Measurements from ENCODE around the gene IL3. TPM values are rescaled to one million over a fixed set of nuclear protein-coding genes. Genes with fewer than 3 reads are reported as not detected.

IL3 gene
- total and polyA plus RNA-seq, 2 experiments from 2014 or later: 0.37 TPM; not detected in 1

DNA sequence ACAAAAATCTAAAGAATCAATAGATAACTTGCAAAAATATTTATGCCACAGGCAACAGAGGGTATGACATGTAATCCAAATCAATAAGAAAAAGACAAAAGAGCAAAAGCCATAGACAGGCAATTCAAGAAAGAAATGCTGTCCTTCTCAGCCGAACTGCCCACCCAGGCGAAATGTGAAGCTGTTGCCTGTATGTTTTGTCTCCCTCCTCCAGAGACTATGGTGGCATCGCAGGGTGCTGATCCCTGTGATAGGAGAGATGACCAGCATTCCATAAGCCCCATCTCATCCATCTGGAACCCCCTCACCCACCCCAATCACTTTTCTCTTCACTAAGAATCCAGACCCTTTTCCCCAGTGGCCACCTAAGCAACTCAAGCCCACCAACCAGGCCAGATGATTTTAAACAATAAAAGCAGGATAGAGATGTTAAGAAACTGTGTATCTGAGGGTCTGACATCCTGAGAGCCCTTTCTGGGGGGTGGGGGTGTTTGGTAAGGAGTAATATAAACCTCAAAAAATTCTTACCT, 43.7 kb upstream of the IL3 start:
- WGBS (ENCODE audit: low lambda C conversion rate, missing lambda C conversion rate): 86% methylated on average over 3 of the region's 3 CpGs
- TF ChIP-seq EZH2 (IDR thresholded peaks at IDR 0.05; ENCODE audit: borderline replicate concordance): no peak
- no peak for TF ChIP-seq EZH2phosphoT487 (IDR thresholded peaks at IDR 0.05; ENCODE audit: low read depth, severe bottlenecking, unreplicated experiment)
- Histone ChIP-seq H3K4me2 (no peak overlapping the region), H3K4me3 (no peak overlapping the region), H3K9me2 (replicated peaks; ENCODE audit: insufficient read depth) (no peaks in the 10 kb centered on the region), H3K27ac (no peak overlapping the region), H3K9me3 (ENCODE audit: low read depth) (no peaks in the 10 kb centered on the region), H3K36me3 (replicated peaks; ENCODE audit: insufficient read depth, low read depth) (no peaks in the 10 kb centered on the region), H3K79me2 (no peaks in the 10 kb centered on the region), H3K4me1 (ENCODE audit: insufficient read depth) (no peaks in the 10 kb centered on the region), H3K27me3 (peaks cover 62% of the 10 kb centered on the region), H2AFZ (no peak overlapping the region), H4K20me1 (ENCODE audit: insufficient read depth, poor library complexity, severe bottlenecking) (no peaks in the 10 kb centered on the region)
- no peak for DNase-seq (ENCODE audit: low spot score)

DNA sequence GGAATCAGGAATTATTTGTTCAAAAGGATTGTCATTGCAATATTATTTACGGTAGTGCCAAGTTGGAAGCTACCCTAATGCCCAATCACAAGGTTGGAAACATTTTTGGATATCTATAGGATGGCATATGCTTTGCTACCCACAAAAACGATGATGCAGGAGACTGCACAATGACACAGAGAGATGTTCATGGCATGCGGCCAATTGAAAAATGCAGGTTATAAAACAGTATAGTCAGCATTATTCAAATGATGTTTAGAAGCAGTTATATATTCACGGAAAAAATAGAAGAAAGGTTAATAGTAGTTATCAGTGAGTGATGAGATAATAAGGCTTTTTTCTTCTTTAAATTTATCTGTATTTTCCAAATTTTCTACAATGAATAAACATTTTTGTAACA, 43.1 kb upstream of the IL3 start:
- H3K27ac ChIP-seq: no peak overlapping the region
- H3K36me3 ChIP-seq (replicated peaks; ENCODE audit: insufficient read depth, low read depth): no peaks in the 10 kb centered on the region
- H3K27me3 ChIP-seq: peaks cover 57% of the 10 kb centered on the region
- no peaks in the 10 kb centered on the region for H3K4me1 ChIP-seq (ENCODE audit: insufficient read depth)
- H3K4me3 ChIP-seq: no peak overlapping the region
- no peaks in the 10 kb centered on the region for H3K79me2 ChIP-seq
- no peak overlapping the region for H3K4me2 ChIP-seq
- no peaks in the 10 kb centered on the region for H3K9me3 ChIP-seq (ENCODE audit: low read depth)
- TF ChIP-seq, protein P1, sequence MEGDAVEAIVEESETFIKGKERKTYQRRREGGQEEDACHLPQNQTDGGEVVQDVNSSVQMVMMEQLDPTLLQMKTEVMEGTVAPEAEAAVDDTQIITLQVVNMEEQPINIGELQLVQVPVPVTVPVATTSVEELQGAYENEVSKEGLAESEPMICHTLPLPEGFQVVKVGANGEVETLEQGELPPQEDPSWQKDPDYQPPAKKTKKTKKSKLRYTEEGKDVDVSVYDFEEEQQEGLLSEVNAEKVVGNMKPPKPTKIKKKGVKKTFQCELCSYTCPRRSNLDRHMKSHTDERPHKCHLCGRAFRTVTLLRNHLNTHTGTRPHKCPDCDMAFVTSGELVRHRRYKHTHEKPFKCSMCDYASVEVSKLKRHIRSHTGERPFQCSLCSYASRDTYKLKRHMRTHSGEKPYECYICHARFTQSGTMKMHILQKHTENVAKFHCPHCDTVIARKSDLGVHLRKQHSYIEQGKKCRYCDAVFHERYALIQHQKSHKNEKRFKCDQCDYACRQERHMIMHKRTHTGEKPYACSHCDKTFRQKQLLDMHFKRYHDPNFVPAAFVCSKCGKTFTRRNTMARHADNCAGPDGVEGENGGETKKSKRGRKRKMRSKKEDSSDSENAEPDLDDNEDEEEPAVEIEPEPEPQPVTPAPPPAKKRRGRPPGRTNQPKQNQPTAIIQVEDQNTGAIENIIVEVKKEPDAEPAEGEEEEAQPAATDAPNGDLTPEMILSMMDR (IDR thresholded peaks at IDR 0.05; ENCODE audit: poor library complexity): no peak
- TF ChIP-seq EZH2 (IDR thresholded peaks at IDR 0.05; ENCODE audit: borderline replicate concordance) (no peak), EZH2phosphoT487 (IDR thresholded peaks at IDR 0.05; ENCODE audit: low read depth, severe bottlenecking, unreplicated experiment) (no peak)
- no peaks in the 10 kb centered on the region for H4K20me1 ChIP-seq (ENCODE audit: insufficient read depth, poor library complexity, severe bottlenecking)
- no peak for DNase-seq (ENCODE audit: low spot score)
- WGBS (ENCODE audit: low lambda C conversion rate, missing lambda C conversion rate): 41% methylated on average over 4 of the region's 4 CpGs
- no peaks in the 10 kb centered on the region for H3K9me2 ChIP-seq (replicated peaks; ENCODE audit: insufficient read depth)
- H2AFZ ChIP-seq: no peak overlapping the region

DNA sequence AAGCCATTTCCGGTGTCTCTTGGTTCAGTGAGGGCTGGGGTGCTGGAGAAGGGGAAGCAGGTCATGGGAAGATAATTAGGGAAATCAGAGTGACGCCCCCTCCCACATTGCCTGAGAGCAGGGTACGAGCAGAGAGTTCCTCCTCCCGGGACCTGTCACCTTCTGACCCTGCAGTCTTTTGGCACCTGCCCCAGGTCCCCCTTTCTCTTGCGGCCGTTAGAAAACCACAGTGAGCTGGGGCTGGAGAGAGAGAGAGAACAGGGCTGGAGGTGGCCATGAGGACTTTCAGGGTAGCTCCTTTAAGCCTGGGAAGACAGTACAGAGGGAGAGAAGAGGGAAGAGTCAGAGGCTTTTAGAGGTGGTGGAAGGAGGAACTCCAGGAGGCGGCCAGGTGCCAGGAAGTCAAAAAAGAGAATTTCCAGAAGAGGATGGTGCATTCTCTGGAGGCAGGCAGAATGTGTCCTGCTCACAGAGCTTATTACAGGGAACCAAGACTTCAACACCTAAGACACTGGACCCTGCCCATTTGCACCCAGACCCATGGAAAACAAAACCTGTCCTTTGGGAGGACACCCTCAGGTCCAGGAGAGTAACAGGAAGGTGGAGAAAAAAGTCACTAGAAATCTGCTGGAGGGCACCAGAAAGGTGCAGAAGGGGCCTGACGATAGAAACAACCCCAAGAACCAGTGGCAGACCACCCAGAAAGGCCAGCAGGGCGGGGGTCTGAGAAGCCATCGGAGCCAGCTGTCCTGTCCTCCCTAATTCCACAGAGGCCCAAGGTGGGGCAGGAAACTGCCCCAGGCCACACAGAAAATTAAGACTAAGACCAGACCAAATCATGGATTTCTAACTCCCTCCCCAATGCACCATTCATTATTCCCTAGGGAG, 42.5 kb upstream of the IL3 start:
- Histone ChIP-seq H3K4me3 (no peak overlapping the region), H3K9me3 (ENCODE audit: low read depth) (no peaks in the 10 kb centered on the region), H3K4me2 (no peak overlapping the region), H3K79me2 (no peaks in the 10 kb centered on the region), H2AFZ (no peak overlapping the region), H3K4me1 (ENCODE audit: insufficient read depth) (no peaks in the 10 kb centered on the region), H3K9me2 (replicated peaks; ENCODE audit: insufficient read depth) (no peaks in the 10 kb centered on the region), H3K27ac (no peak overlapping the region), H4K20me1 (ENCODE audit: insufficient read depth, poor library complexity, severe bottlenecking) (no peaks in the 10 kb centered on the region), H3K27me3 (peaks cover 56% of the 10 kb centered on the region), H3K36me3 (replicated peaks; ENCODE audit: insufficient read depth, low read depth) (no peaks in the 10 kb centered on the region)
- 57% methylated on average over 10 of the region's 10 CpGs for WGBS (ENCODE audit: low lambda C conversion rate, missing lambda C conversion rate)
- no peak for DNase-seq (ENCODE audit: low spot score)
- TF ChIP-seq, protein P1 (IDR thresholded peaks at IDR 0.05; ENCODE audit: poor library complexity): no peak
- TF ChIP-seq EZH2 (IDR thresholded peaks at IDR 0.05; ENCODE audit: borderline replicate concordance): no peak
- no peak for TF ChIP-seq EZH2phosphoT487 (IDR thresholded peaks at IDR 0.05; ENCODE audit: low read depth, severe bottlenecking, unreplicated experiment)

DNA sequence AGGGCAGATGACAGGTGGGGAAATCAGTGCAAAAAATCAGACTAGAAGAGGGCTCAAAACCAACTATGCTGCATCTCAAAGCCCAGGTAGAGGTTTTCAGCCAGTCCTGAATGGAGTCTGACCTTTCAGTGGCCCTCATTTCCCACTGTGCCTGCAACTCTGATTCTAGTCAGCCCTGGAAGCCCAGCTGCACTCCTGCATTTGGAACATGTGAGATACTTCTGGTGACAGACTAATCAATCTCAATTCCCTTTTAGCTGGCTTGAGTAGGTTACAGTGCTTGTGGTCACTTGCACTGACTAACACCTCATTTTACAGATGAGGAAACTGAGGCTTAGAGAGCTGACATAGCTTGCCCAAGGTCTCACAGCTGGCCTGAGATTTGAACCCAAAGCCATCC, 41.1 kb upstream of the IL3 start:
- H3K27ac ChIP-seq: no peak overlapping the region
- no peaks in the 10 kb centered on the region for H3K36me3 ChIP-seq (replicated peaks; ENCODE audit: insufficient read depth, low read depth)
- H3K4me3 ChIP-seq: no peak overlapping the region
- no peak overlapping the region for H2AFZ ChIP-seq
- H3K79me2 ChIP-seq: no peaks in the 10 kb centered on the region
- H4K20me1 ChIP-seq (ENCODE audit: insufficient read depth, poor library complexity, severe bottlenecking): no peaks in the 10 kb centered on the region
- H3K9me2 ChIP-seq (replicated peaks; ENCODE audit: insufficient read depth): no peaks in the 10 kb centered on the region
- no peak for DNase-seq (ENCODE audit: low spot score)
- TF ChIP-seq EZH2 (IDR thresholded peaks at IDR 0.05; ENCODE audit: borderline replicate concordance) (no peak), EZH2phosphoT487 (IDR thresholded peaks at IDR 0.05; ENCODE audit: low read depth, severe bottlenecking, unreplicated experiment) (no peak)
- TF ChIP-seq, protein P1 (IDR thresholded peaks at IDR 0.05; ENCODE audit: poor library complexity): no peak
- H3K4me2 ChIP-seq: no peak overlapping the region
- no peaks in the 10 kb centered on the region for H3K9me3 ChIP-seq (ENCODE audit: low read depth)
- H3K27me3 ChIP-seq: peaks cover 51% of the 10 kb centered on the region
- no peaks in the 10 kb centered on the region for H3K4me1 ChIP-seq (ENCODE audit: insufficient read depth)

Measured in hepatocyte (in vitro differentiated cells).